ENCODE results near the gene NAT9.

Gene NAT9

GRCh38 chr17:74776044-74776962, at the start of gene NAT9:
NAT9 (minus strand) TSS chr17:74776345; CDS start chr17:74775698, 647 bp downstream.
- DNase-seq = peak; percentile 95
- in situ Hi-C loops (cut with MboI; ENCODE audit: low pct_unique_long_range_greater_than_20kb, low sequenced_read_pairs) = no loop called here

- in situ Hi-C loops (cut with MboI; ENCODE audit: low pct_unique_long_range_greater_than_20kb, low sequenced_read_pairs) = no loop called here
- no peak for DNase-seq
These were observed 48.9 kb upstream of the NAT9 start for GRCh38 chr17:74824961-74825627.

- in situ Hi-C loops (cut with MboI; ENCODE audit: low pct_unique_long_range_greater_than_20kb, low sequenced_read_pairs) = no loop called here
- DNase-seq = no peak
These were observed 46.8 kb upstream of the NAT9 start for GRCh38 chr17:74822939-74823367.

- no peak for DNase-seq
- in situ Hi-C loops (cut with MboI; ENCODE audit: low pct_unique_long_range_greater_than_20kb, low sequenced_read_pairs) = no loop called here
These were observed 46.3 kb upstream of the NAT9 start for GRCh38 chr17:74822335-74822938.

GRCh38 chr17:74821655-74822334, 45.6 kb upstream of the NAT9 start:
- in situ Hi-C loops (cut with MboI; ENCODE audit: low pct_unique_long_range_greater_than_20kb, low sequenced_read_pairs) = no loop called here
- DNase-seq = no peak

GRCh38 chr17:74819801-74820436, 43.8 kb upstream of the NAT9 start:
- DNase-seq = no peak
- in situ Hi-C loops (cut with MboI; ENCODE audit: low pct_unique_long_range_greater_than_20kb, low sequenced_read_pairs) = no loop called here

- in situ Hi-C loops (cut with MboI; ENCODE audit: low pct_unique_long_range_greater_than_20kb, low sequenced_read_pairs) = no loop called here
- DNase-seq = no peak
These were observed 42.3 kb upstream of the NAT9 start for GRCh38 chr17:74818291-74818938.

- in situ Hi-C loops (cut with MboI; ENCODE audit: low pct_unique_long_range_greater_than_20kb, low sequenced_read_pairs) = no loop called here
- DNase-seq = no peak
These were observed 40.9 kb upstream of the NAT9 start for GRCh38 chr17:74816905-74817620.

- in situ Hi-C loops (cut with MboI; ENCODE audit: low pct_unique_long_range_greater_than_20kb, low sequenced_read_pairs) = no loop called here
- DNase-seq = peak; percentile 57
These were observed 39.6 kb upstream of the NAT9 start for GRCh38 chr17:74815550-74816370.

GRCh38 chr17:74815067-74815466, 38.9 kb upstream of the NAT9 start:
- no peak for DNase-seq

GRCh38 chr17:74814453-74814852, 38.3 kb upstream of the NAT9 start:
- no peak for DNase-seq
- in situ Hi-C loops (cut with MboI; ENCODE audit: low pct_unique_long_range_greater_than_20kb, low sequenced_read_pairs) = no loop called here

More at GRCh38 chr17:74815067-74815466, 38.9 kb upstream of the NAT9 start:
- in situ Hi-C loops (cut with MboI; ENCODE audit: low pct_unique_long_range_greater_than_20kb, low sequenced_read_pairs) = no loop called here

GRCh38 chr17:74812109-74813009, 36.2 kb upstream of the NAT9 start:
- in situ Hi-C loops (cut with MboI; ENCODE audit: low pct_unique_long_range_greater_than_20kb, low sequenced_read_pairs) = no loop called here
- DNase-seq = no peak

GRCh38 chr17:74810699-74811485, 34.7 kb upstream of the NAT9 start:
- no peak for DNase-seq

GRCh38 chr17:74808714-74809430, 32.7 kb upstream of the NAT9 start:
- in situ Hi-C loops (cut with MboI; ENCODE audit: low pct_unique_long_range_greater_than_20kb, low sequenced_read_pairs) = no loop called here
- peak; percentile 77 for DNase-seq

More at GRCh38 chr17:74810699-74811485, 34.7 kb upstream of the NAT9 start:
- in situ Hi-C loops (cut with MboI; ENCODE audit: low pct_unique_long_range_greater_than_20kb, low sequenced_read_pairs) = no loop called here

- no peak for DNase-seq
- in situ Hi-C loops (cut with MboI; ENCODE audit: low pct_unique_long_range_greater_than_20kb, low sequenced_read_pairs) = no loop called here
These were observed 31.8 kb upstream of the NAT9 start for GRCh38 chr17:74807925-74808324.
